Suprapubic skin (tissue), 4 donors: ENCODE results near the gene RNF166. TPM values are rescaled to one million over a fixed set of nuclear protein-coding genes. Genes with fewer than 3 reads are reported as not detected.

Experiments
- DNase-seq, 2 donors: peaks; one replicate each; pipeline ENCODE4 v3.0.0-alpha.2; 2019; ENCODE audit warnings: low spot score in 2 of 2
- H3K27ac ChIP-seq: fragments of 200-600 bp; sonication (generic); one replicate; pipeline ENCODE4 v1.5.1; 2019
- H3K27me3 ChIP-seq: fragments of 200-600 bp; sonication (generic); one replicate; pipeline ENCODE4 v1.5.1; 2019
- H3K36me3 ChIP-seq: fragments of 200-600 bp; sonication (generic); one replicate; pipeline ENCODE4 v1.5.1; 2019
- H3K4me1 ChIP-seq: fragments of 200-600 bp; sonication (generic); one replicate; pipeline ENCODE4 v1.5.1; 2019
- H3K4me3 ChIP-seq: fragments of 200-600 bp; sonication (generic); one replicate; pipeline ENCODE4 v1.5.1; 2019; ENCODE audit warnings: mild to moderate bottlenecking
- H3K9me3 ChIP-seq: fragments of 200-600 bp; sonication (generic); one replicate; pipeline ENCODE4 v1.5.1; 2019
- EP300 ChIP-seq: sonication (generic); formaldehyde crosslinking; IDR thresholded peaks from one replicate; pipeline ENCODE4 v1.6.1; 2017; ENCODE audit warnings: antibody characterized with exemption
- POLR2A ChIP-seq, 2 donors: fragments of 450-650 bp; IDR thresholded peaks; one replicate each; pipeline ENCODE4 v1.6.1; 2017; ENCODE audit warnings: antibody characterized with exemption in 2 of 2, mild to moderate bottlenecking in 2 of 2, moderate library complexity in 2 of 2
- POLR2AphosphoS5 ChIP-seq, 3 donors: sonication (generic); formaldehyde crosslinking; IDR thresholded peaks; one replicate each; pipeline ENCODE4 v1.6.1; 2017; ENCODE audit warnings: antibody characterized with exemption in 3 of 3
- WGBS: methylation state at CpG from one replicate; pipeline ENCODE4 v1.1.5; 2018; 5-methylcytosine and 5-hydroxymethylcytosine counted together
- total RNA-seq, 4 donors: library from RNA; depleted of rRNA; stranded (reverse); fragments of >200 nt; gene quantifications; one replicate each; pipeline ENCODE4 v1.1.0, GENCODE V29; 2016
- TF ChIP-seq, protein P1 (sequence below), 2 donors: fragments of 200-600 bp in 1 of 2; fragments of 450-650 bp in 1 of 2; sonication (generic) in 1 of 2; IDR thresholded peaks; one replicate each; pipeline ENCODE4 v1.5.1; 2016 to 2019; ENCODE audit warnings: antibody characterized with exemption in 2 of 2, mild to moderate bottlenecking in 1 of 2, moderate library complexity in 1 of 2

The RNF166 gene
- total RNA-seq, 4 donors from 2014 or later, result 12.4 to 15.8 (median 14.6) TPM

DNA sequence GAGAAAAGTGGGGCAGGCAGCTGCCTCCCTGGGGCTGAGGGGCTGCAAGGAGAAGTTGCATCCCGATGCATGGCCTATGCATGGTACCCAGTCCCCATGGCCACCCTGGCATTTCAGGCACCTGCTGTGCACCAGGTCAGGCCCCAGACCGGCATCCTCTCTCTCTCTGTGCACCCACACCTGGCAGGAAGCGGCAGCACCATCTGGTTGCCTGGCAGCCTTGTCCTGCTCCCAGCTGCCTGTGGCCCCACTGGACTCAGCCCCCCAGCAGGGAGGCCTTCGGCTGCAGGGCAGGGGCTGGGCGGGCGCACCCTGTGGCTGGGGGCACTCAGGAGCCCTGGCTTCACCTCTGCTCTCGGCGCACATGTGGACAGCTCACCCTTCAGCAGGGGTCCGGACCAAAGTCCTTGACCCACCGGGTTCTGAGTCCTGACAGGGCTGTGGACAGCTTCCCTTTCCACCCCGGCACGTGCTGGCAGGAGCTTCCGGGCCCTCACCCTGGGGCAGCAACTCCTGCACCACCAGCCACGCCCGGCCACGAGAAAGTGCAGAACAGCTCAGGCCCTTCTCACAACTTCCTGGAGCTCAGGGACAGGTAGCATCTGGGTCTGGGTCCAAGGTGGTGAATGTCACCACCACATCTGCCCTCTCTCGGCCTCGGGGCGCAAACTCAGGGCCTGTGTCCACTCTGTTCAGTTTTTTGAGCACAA is 36.8 kb upstream of the RNF166 start:
- H3K36me3 ChIP-seq, result peaks cover 26% of the 10 kb centered on the region

DNA sequence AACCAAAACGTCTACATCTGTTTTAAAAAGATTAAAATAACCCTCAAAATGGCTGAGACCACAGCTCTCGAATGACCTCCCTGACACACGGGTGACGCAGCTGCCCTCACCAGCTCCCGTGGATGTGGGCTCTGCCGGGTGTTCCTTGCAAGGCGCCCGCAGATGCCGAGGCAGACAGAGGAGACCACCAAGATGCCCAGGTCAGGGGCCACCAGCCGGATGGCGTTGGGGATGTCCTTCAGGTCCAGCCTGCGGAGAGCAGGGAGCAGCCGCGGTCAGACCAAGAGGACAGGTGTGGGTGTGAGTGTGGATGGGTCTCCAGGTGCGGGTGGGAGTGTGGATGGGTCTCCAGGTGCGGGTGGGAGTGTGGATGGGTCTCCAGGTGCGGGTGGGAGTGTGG is 35.2 kb upstream of the RNF166 start:
- TF ChIP-seq, protein P1, sequence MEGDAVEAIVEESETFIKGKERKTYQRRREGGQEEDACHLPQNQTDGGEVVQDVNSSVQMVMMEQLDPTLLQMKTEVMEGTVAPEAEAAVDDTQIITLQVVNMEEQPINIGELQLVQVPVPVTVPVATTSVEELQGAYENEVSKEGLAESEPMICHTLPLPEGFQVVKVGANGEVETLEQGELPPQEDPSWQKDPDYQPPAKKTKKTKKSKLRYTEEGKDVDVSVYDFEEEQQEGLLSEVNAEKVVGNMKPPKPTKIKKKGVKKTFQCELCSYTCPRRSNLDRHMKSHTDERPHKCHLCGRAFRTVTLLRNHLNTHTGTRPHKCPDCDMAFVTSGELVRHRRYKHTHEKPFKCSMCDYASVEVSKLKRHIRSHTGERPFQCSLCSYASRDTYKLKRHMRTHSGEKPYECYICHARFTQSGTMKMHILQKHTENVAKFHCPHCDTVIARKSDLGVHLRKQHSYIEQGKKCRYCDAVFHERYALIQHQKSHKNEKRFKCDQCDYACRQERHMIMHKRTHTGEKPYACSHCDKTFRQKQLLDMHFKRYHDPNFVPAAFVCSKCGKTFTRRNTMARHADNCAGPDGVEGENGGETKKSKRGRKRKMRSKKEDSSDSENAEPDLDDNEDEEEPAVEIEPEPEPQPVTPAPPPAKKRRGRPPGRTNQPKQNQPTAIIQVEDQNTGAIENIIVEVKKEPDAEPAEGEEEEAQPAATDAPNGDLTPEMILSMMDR (IDR thresholded peaks at IDR 0.05), result no peak
- TF ChIP-seq POLR2A (IDR thresholded peaks at IDR 0.05) (no peak), EP300 (no peak), POLR2AphosphoS5 (IDR thresholded peaks at IDR 0.05) (no peak)
- Histone ChIP-seq H3K9me3 (no peaks in the 10 kb centered on the region), H3K27ac (no peak overlapping the region), H3K4me3 (no peak overlapping the region), H3K4me1 (peaks cover 41% of the 10 kb centered on the region), H3K27me3 (no peaks in the 10 kb centered on the region), H3K36me3 (peaks cover 31% of the 10 kb centered on the region)
- 88% methylated on average over 17 of the region's 17 CpGs for WGBS
- no peak for DNase-seq

More for the DNA sequence above, 36.8 kb upstream of the RNF166 start:
- Histone ChIP-seq H3K27ac (no peak overlapping the region), H3K9me3 (no peaks in the 10 kb centered on the region), H3K4me1 (peaks cover 50% of the 10 kb centered on the region), H3K4me3 (no peak overlapping the region), H3K27me3 (no peaks in the 10 kb centered on the region)
- 75% methylated on average over 8 of the region's 19 CpGs for WGBS
- no peak for TF ChIP-seq POLR2A (IDR thresholded peaks at IDR 0.05)
- no peak for TF ChIP-seq POLR2AphosphoS5 (IDR thresholded peaks at IDR 0.05)
- TF ChIP-seq, protein P1 (IDR thresholded peaks at IDR 0.05), result no peak
- no peak for TF ChIP-seq EP300
- DNase-seq, result no peak

DNA sequence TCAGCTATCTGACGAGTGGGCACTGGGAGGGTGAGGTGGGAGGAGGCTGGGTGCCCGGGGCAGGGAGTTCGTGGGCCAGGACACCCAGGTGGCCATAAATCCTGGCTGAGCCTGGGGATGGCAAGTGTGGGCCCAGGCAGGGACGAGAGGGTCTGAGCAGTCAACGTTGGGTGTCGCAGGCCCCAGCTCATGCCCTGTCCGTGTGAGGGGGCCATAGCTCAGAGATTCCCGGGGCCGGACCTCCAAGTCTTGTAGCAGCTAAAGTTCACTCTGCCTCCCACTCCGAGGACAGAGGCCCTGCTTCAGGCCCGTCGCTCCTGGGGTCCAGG is 34.5 kb upstream of the RNF166 start:
- no peaks in the 10 kb centered on the region for H3K27me3 ChIP-seq
- H3K9me3 ChIP-seq, result no peaks in the 10 kb centered on the region
- H3K4me3 ChIP-seq, result no peak overlapping the region
- 85% methylated on average over 5 of the region's 12 CpGs for WGBS
- H3K27ac ChIP-seq, result no peak overlapping the region
- H3K4me1 ChIP-seq, result peaks cover 37% of the 10 kb centered on the region
- peaks cover 38% of the 10 kb centered on the region for H3K36me3 ChIP-seq
- DNase-seq, result no peak
- TF ChIP-seq EP300 (no peak), POLR2AphosphoS5 (IDR thresholded peaks at IDR 0.05) (no peak), POLR2A (IDR thresholded peaks at IDR 0.05) (no peak)
- TF ChIP-seq, protein P1 (IDR thresholded peaks at IDR 0.05), result no peak

DNA sequence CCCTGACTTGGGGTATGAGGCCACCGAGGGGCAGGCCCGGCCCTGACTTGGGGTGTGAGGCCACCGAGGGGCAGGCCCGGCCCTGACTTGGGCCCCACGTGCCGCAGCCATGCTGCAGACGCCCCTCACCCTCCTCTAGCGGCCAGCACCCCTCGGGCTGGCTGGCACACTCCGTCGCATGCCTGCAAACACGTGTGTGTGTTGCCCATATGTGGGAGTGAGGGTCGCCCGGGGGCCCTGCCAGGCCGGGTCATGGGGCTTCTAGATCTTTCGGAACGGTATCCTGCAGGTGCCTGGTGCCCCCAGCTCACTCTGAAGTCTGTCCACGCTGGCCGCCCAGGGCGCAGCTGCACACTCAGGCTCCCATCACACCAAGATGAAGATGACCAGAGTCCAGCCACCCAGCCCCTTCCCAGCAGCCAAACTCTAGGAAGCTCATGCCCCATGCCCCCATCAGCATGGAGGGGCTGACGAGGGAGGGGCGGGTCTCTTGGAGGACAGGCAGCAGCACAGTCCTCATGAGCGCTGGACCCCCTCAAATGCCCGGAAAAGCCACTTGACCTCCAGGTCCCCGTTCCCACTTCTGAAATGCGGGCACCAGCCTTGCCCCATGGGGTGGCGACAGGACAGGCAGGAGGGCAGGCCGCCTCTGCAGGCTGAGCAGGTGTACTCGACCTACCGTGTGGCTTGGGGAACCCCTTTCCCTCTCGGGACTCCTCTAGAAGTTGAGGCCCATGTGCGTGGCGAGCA is 33.9 kb upstream of the RNF166 start:
- Histone ChIP-seq H3K27ac (no peak overlapping the region), H3K9me3 (no peaks in the 10 kb centered on the region), H3K27me3 (no peaks in the 10 kb centered on the region), H3K36me3 (peaks cover 43% of the 10 kb centered on the region), H3K4me3 (no peak overlapping the region), H3K4me1 (peaks cover 37% of the 10 kb centered on the region)
- 87% methylated on average over 15 of the region's 33 CpGs for WGBS
- DNase-seq, result no peak
- TF ChIP-seq EP300 (no peak), POLR2A (IDR thresholded peaks at IDR 0.05) (no peak), POLR2AphosphoS5 (IDR thresholded peaks at IDR 0.05) (no peak)
- TF ChIP-seq, protein P1 (IDR thresholded peaks at IDR 0.05), result no peak

DNA sequence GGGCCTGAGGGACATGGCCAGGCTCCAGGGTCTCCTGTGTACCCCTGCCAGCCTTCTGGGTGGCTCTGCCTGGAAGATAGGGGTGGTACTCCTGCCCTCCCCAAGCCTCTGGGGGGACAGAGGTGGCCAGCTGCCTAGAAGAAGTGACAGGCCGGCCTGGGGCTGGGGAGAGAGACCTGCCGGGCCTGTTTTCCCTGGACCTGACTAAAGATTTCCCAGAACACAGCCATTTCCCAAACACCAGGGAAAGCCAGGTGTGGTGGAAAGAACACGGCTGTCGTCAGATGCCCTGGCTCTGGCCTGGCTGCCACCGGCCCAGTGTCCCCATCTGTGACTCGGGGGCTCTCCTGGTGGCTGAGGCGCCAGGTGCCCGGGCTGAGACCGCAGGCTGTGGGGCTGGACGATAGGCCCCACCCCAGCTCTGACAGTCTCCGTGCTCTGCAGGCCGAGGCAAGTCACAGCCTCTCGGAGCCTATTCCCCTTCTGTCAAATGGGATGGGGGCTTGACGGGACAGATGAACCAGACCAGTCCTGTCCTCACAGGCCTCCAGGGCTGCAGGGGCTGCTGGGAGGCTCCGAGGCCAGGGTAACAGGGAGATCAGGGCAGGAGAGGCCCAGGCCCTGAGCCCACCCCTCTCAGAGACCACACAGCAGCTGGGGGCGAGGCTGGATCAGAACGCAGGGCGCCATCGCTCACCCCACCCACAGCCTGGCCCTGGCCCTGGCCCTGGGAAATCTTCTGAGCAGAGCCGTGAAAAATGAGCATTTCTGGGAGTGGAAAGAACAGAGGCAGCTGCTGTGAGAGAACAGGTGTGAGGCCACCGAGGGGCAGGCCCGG is 33.1 kb upstream of the RNF166 start:
- DNase-seq, result no peak
- Histone ChIP-seq H3K27ac (no peak overlapping the region), H3K4me1 (peaks cover 30% of the 10 kb centered on the region), H3K9me3 (no peaks in the 10 kb centered on the region), H3K4me3 (no peak overlapping the region), H3K36me3 (peaks cover 51% of the 10 kb centered on the region), H3K27me3 (no peaks in the 10 kb centered on the region)
- whole genome bisulfite sequencing, result 100% methylated on average over 2 of the region's 22 CpGs
- TF ChIP-seq EP300, result no peak
- no peak for TF ChIP-seq POLR2AphosphoS5 (IDR thresholded peaks at IDR 0.05)
- no peak for TF ChIP-seq POLR2A (IDR thresholded peaks at IDR 0.05)
- TF ChIP-seq, protein P1 (IDR thresholded peaks at IDR 0.05), result no peak
